GM12878 (cell line): ENCODE results near the gene SLAMF9.

ENCODE experiments used
- BHLHE40 ChIP-seq, 2 experiments: fragments of 450-650 bp in 1 of 2; IDR thresholded peaks; 2 replicates each; pipeline ENCODE4 v1.6.1; 2011 to 2017; ENCODE audit warnings: low read depth in 2 of 2, borderline replicate concordance in 1 of 2, improper control_type of control experiment in 1 of 2, low read length in 1 of 2, mild to moderate bottlenecking in 1 of 2
- CBX3 ChIP-seq: fragments of 200-600 bp; sonication (generic); IDR thresholded peaks from 2 replicates; pipeline ENCODE4 v1.6.1; 2016; ENCODE audit warnings: low read depth, borderline replicate concordance
- HCFC1 ChIP-seq: fragments of 150-350 bp; IDR thresholded peaks from 2 replicates; pipeline ENCODE4 v1.6.1; 2014; ENCODE audit warnings: low read length
- MXI1 ChIP-seq: fragments of 150-350 bp; IDR thresholded peaks from 2 replicates; pipeline ENCODE4 v1.6.1; 2011; ENCODE audit warnings: low read depth, mild to moderate bottlenecking, inconsistent platforms, low read length, improper control_type of control experiment
- NFYB ChIP-seq: IDR thresholded peaks from 2 replicates; pipeline ENCODE4 v1.6.1; 2011; ENCODE audit warnings: low read depth, mild to moderate bottlenecking, low read length, improper control_type of control experiment, moderate library complexity; ENCODE audit not compliant: insufficient read depth
- SMC3 ChIP-seq: IDR thresholded peaks from 2 replicates; pipeline ENCODE4 v1.6.1; 2011; ENCODE audit warnings: low read length, improper control_type of control experiment, borderline replicate concordance
- YY1 ChIP-seq: IDR thresholded peaks from 2 replicates; pipeline ENCODE4 v1.6.1; 2011; ENCODE audit warnings: low read depth, mild to moderate bottlenecking, low read length
- TF ChIP-seq, protein P1 (sequence below): IDR thresholded peaks from 2 replicates; pipeline ENCODE4 v1.6.1; 2012; ENCODE audit warnings: low read depth, low read length, improper control_type of control experiment
- TF ChIP-seq, protein P2 (sequence below): IDR thresholded peaks from 2 replicates; pipeline ENCODE4 v1.6.1; 2012; ENCODE audit warnings: low read length, inconsistent platforms
- TF ChIP-seq, protein P3 (sequence below): IDR thresholded peaks from 2 replicates; pipeline ENCODE4 v1.6.1; 2011; ENCODE audit warnings: low read depth, low read length, improper control_type of control experiment, borderline replicate concordance
- TF ChIP-seq, protein P4 (sequence below), 3 experiments: IDR thresholded peaks in 2 of 3; conservative IDR thresholded peaks in 1 of 3; 2 replicates each; pipeline ENCODE4 v1.5.1; 2011; ENCODE audit warnings: low read depth in 3 of 3, low read length in 3 of 3, mild to moderate bottlenecking in 3 of 3, control low read depth in 2 of 3, moderate library complexity in 2 of 3, inconsistent platforms in 1 of 3, mixed read lengths in 1 of 3; ENCODE audit not compliant: control insufficient read depth in 2 of 3, insufficient read depth in 1 of 3; ENCODE audit errors: extremely low read depth in 1 of 3

DNA sequence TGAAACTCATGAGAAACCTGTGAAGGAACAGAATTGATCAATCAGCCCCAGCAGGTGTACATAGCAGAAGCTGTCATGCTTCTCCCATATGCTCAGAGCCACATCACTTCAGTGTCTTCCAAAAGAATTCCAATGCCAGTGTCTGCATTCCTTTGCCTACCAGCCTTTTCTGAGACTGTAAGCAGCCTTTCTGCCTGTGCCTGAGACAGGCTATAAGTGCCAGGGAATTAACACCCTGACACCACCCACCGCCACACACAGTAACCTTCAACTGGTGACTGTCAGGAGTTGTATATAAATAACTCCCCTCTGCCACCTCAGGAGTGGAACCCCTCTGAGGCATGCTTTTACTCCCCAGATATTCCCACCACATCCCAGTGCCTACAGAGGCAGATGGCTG is 38.1 kb upstream of the SLAMF9 start:
- no peak for TF ChIP-seq YY1
- TF ChIP-seq HCFC1 = no peak
- TF ChIP-seq, protein P1, sequence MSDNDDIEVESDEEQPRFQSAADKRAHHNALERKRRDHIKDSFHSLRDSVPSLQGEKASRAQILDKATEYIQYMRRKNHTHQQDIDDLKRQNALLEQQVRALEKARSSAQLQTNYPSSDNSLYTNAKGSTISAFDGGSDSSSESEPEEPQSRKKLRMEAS = no peak
- TF ChIP-seq, protein P2, sequence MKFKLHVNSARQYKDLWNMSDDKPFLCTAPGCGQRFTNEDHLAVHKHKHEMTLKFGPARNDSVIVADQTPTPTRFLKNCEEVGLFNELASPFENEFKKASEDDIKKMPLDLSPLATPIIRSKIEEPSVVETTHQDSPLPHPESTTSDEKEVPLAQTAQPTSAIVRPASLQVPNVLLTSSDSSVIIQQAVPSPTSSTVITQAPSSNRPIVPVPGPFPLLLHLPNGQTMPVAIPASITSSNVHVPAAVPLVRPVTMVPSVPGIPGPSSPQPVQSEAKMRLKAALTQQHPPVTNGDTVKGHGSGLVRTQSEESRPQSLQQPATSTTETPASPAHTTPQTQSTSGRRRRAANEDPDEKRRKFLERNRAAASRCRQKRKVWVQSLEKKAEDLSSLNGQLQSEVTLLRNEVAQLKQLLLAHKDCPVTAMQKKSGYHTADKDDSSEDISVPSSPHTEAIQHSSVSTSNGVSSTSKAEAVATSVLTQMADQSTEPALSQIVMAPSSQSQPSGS = no peak
- TF ChIP-seq, protein P3, sequence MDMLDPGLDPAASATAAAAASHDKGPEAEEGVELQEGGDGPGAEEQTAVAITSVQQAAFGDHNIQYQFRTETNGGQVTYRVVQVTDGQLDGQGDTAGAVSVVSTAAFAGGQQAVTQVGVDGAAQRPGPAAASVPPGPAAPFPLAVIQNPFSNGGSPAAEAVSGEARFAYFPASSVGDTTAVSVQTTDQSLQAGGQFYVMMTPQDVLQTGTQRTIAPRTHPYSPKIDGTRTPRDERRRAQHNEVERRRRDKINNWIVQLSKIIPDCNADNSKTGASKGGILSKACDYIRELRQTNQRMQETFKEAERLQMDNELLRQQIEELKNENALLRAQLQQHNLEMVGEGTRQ = no peak
- TF ChIP-seq, protein P4, sequence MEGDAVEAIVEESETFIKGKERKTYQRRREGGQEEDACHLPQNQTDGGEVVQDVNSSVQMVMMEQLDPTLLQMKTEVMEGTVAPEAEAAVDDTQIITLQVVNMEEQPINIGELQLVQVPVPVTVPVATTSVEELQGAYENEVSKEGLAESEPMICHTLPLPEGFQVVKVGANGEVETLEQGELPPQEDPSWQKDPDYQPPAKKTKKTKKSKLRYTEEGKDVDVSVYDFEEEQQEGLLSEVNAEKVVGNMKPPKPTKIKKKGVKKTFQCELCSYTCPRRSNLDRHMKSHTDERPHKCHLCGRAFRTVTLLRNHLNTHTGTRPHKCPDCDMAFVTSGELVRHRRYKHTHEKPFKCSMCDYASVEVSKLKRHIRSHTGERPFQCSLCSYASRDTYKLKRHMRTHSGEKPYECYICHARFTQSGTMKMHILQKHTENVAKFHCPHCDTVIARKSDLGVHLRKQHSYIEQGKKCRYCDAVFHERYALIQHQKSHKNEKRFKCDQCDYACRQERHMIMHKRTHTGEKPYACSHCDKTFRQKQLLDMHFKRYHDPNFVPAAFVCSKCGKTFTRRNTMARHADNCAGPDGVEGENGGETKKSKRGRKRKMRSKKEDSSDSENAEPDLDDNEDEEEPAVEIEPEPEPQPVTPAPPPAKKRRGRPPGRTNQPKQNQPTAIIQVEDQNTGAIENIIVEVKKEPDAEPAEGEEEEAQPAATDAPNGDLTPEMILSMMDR (IDR thresholded peaks at IDR 0.05 in 2 of 3, conservative IDR thresholded peaks at IDR 0.05 in 1 of 3; ENCODE audit: control insufficient read depth in 2 of 3, extremely low read depth in 1 of 3, insufficient read depth in 1 of 3, low read depth in 3 of 3, low read length in 3 of 3) = no peak
- no peak for TF ChIP-seq NFYB
- TF ChIP-seq SMC3 = no peak
- no peak for TF ChIP-seq BHLHE40 (IDR thresholded peaks at IDR 0.05; ENCODE audit: borderline replicate concordance in 1 of 2, low read depth in 2 of 2, low read length in 1 of 2)
- TF ChIP-seq CBX3 = no peak
- no peak for TF ChIP-seq MXI1
